Small intestine (tissue), 7 donors: ENCODE data around the gene FAP. TPM values are rescaled to one million over a fixed set of nuclear protein-coding genes. Genes with fewer than 3 reads are reported as not detected.

Experiments used
- DNase-seq, 2 donors: peaks; one replicate each; pipeline versions ENCODE4 v3.0.0 to v3.0.0-alpha.2; 2013
- FAIRE-seq: peaks from 2 replicates; lab custom pipeline; 2012; peaks lifted over from hg19 to GRCh38; lab: Jason Lieb, UNC
- H3K27ac ChIP-seq, 3 donors: one replicate each; pipeline ENCODE4 v1.5.1; 2013; ENCODE audit warnings: low read length in 2 of 3, mild to moderate bottlenecking in 2 of 3, control low read depth in 1 of 3, inconsistent platforms in 1 of 3, low read depth in 1 of 3, moderate library complexity in 1 of 3
- H3K27me3 ChIP-seq, 3 donors: one replicate each; pipeline ENCODE4 v1.6.1; 2013; ENCODE audit warnings: low read length in 3 of 3, inconsistent platforms in 1 of 3; ENCODE audit not compliant: control insufficient read depth in 3 of 3, insufficient read depth in 3 of 3
- H3K36me3 ChIP-seq, 3 donors: one replicate each; pipeline ENCODE4 v1.6.1; 2013; ENCODE audit warnings: low read length in 3 of 3, inconsistent platforms in 1 of 3, low read depth in 1 of 3, mild to moderate bottlenecking in 1 of 3, moderate library complexity in 1 of 3; ENCODE audit not compliant: control insufficient read depth in 3 of 3, insufficient read depth in 2 of 3
- H3K4me1 ChIP-seq, 3 donors: one replicate each; pipeline ENCODE4 v1.6.1; 2013; ENCODE audit warnings: low read length in 2 of 3, inconsistent platforms in 1 of 3, low read depth in 1 of 3, mild to moderate bottlenecking in 1 of 3, moderate library complexity in 1 of 3; ENCODE audit not compliant: control insufficient read depth in 3 of 3, insufficient read depth in 2 of 3
- H3K4me3 ChIP-seq, 3 donors: one replicate each; pipeline ENCODE4 v1.5.1; 2013; ENCODE audit warnings: low read length in 3 of 3, control low read depth in 1 of 3, inconsistent platforms in 1 of 3, low read depth in 1 of 3, mild to moderate bottlenecking in 1 of 3, moderate library complexity in 1 of 3
- H3K9me3 ChIP-seq, 2 donors: one replicate each; pipeline ENCODE4 v1.6.1; 2013; ENCODE audit warnings: low read depth in 1 of 2, low read length in 1 of 2; ENCODE audit not compliant: control insufficient read depth in 2 of 2, insufficient read depth in 1 of 2
- WGBS, 3 donors: extraction: QIAGEN DNeasy Blood & Tissue Kit; methylation state at CpG; one replicate each; pipeline ENCODE4 v1.1.7; 2013; 5-methylcytosine and 5-hydroxymethylcytosine counted together
- polyA plus RNA-seq, 4 donors: library from polyadenylated mRNA; stranded (reverse) in 3 of 4; unstranded in 1 of 4; fragments of 200-250 nt in 3 of 4; fragments of 120-200 nt in 1 of 4; gene quantifications; one replicate each; pipeline versions ENCODE4 v1.2.1 to v1.2.3, GENCODE V29; 2013
- donor health status: healthy with polysubstance abuse.
- donor health status: control.
- donor health status: control.
- donor health status: Bipolar disorder and iron deficiency.
- donor health status: healthy.

Gene FAP
- polyA plus RNA-seq, 4 donors, result 0.78 to 2.3 TPM; not detected in 2

GRCh38 chr2:162198239-162198638 lies 45.0 kb downstream of the FAP start:
- no peak for DNase-seq
- Histone ChIP-seq H3K36me3 (no peaks in the 10 kb centered on the region), H3K4me3 (no peak overlapping the region), H3K27me3 (peaks cover 0 to 8% (median 0%) of the 10 kb centered on the region in 3 donors), H3K9me3 (no peaks in the 10 kb centered on the region), H3K27ac (no peak overlapping the region), H3K4me1 (peaks cover 0 to 8% (median 0%) of the 10 kb centered on the region in 3 donors)
- WGBS, 3 donors, result 83 to 88% (median 86%) methylated on average over 9 of the region's 9 CpGs
- no peak for FAIRE-seq

DNA sequence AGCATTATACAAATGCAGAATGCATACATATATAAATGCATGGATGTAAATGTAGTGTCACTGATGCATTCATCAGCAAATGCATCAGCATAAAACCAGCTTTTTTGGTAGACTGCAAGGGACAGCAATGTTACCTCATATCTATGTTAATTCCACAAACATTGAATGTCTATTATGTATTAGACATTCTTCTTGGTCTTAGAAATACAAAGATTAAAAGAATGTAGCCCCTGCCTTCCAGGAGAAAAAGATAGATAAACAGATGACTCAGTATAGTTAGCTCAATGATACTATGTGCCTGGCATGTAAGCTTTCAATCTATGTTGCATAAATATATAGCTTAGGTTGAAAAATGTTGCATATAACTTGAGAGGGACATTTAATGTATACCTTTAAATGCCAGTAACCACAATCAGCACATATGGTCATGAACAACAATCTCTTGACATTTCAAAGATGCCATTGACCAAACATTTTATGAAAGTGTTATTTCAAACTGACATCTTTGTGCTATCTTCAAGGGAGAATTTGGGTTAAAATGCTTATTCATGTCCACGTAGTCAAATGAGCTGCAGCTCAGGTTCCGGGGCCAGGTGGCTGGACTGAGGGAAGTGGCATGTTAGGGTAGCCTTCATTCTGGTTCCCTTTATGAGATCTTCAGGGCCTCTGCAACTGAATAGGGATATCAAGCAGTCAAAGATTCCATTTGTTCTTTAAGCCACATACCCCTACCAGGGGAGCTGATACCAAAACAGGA lies 46.0 kb downstream of the FAP start:
- Histone ChIP-seq H3K9me3 (no peaks in the 10 kb centered on the region), H3K4me1 (peaks cover 0 to 8% (median 0%) of the 10 kb centered on the region in 3 donors), H3K27ac (no peak overlapping the region), H3K36me3 (no peaks in the 10 kb centered on the region), H3K27me3 (peaks cover 0 to 8% (median 0%) of the 10 kb centered on the region in 3 donors), H3K4me3 (no peak overlapping the region)
- FAIRE-seq (no peak), DNase-seq (no peak)
- WGBS, 3 donors, result 82 to 91% (median 85%) methylated on average over 2 of the region's 2 CpGs

DNA sequence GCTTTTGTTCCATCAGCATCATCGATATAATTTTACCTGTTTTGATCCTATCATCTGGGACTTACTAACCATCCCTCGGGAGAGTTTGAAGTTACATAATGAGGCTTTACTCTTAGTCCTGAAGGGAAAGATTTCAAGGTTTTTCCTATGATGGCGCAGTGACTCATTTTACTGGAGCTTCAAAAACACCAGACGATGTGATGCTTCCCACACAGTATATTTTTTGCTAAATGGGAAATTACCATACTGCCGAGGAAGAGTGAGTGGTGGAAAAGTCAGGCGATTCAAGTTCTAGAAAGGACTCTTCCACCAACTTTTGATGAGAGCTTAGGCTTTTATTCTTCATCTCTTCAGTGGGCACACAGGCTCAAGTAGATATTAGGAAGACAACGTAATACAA lies 46.6 kb downstream of the FAP start:
- H3K4me3 ChIP-seq, result no peak overlapping the region
- DNase-seq (no peak), FAIRE-seq (no peak)
- H3K9me3 ChIP-seq, result no peaks in the 10 kb centered on the region
- 82 to 91% (median 87%) methylated on average over 7 of the region's 7 CpGs for WGBS, 3 donors
- no peaks in the 10 kb centered on the region for H3K36me3 ChIP-seq
- H3K27me3 ChIP-seq, result peaks cover 0 to 8% (median 0%) of the 10 kb centered on the region in 3 donors
- no peak overlapping the region for H3K27ac ChIP-seq
- H3K4me1 ChIP-seq, result peaks cover 0 to 7% (median 0%) of the 10 kb centered on the region in 3 donors

DNA sequence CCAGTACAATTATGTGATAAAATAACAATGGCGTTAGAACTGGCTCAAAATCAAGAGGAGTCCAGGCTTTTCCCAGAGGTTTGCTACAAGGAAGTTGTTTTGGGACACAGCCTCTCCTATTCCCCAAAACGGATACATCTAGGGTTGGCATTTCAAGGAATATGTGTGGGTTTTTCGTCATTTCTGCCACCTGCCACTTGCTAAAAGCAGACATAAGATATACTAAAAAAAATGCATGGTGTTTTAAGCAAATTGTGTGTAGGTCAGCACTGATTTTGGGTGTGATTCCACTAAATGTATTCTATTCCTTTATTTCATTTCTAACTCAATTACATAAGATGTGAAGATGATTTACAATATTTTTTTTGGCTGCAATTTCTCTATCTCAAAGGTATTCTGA lies 54.8 kb downstream of the FAP start:
- DNase-seq, result no peak
- Histone ChIP-seq H3K4me3 (no peak overlapping the region), H3K4me1 (peaks cover 0 to 8% (median 0%) of the 10 kb centered on the region in 3 donors), H3K9me3 (no peaks in the 10 kb centered on the region), H3K27me3 (no peaks in the 10 kb centered on the region), H3K27ac (no peak overlapping the region), H3K36me3 (no peaks in the 10 kb centered on the region)
- WGBS, 3 donors, result 62 to 74% (median 69%) methylated on average over 3 of the region's 3 CpGs
- no peak for FAIRE-seq

GRCh38 chr2:162185541-162186232 lies 57.6 kb downstream of the FAP start:
- no peaks in the 10 kb centered on the region for H3K27me3 ChIP-seq
- DNase-seq (no peak), FAIRE-seq (no peak)
- H3K36me3 ChIP-seq, result no peaks in the 10 kb centered on the region
- peaks cover 0 to 18% (median 2%) of the 10 kb centered on the region in 3 donors for H3K4me1 ChIP-seq
- no peak overlapping the region for H3K27ac ChIP-seq
- H3K9me3 ChIP-seq, result no peaks in the 10 kb centered on the region
- H3K4me3 ChIP-seq, result no peak overlapping the region
- WGBS, 3 donors, result 34 to 60% (median 49%) methylated on average over 5 of the region's 5 CpGs

DNA sequence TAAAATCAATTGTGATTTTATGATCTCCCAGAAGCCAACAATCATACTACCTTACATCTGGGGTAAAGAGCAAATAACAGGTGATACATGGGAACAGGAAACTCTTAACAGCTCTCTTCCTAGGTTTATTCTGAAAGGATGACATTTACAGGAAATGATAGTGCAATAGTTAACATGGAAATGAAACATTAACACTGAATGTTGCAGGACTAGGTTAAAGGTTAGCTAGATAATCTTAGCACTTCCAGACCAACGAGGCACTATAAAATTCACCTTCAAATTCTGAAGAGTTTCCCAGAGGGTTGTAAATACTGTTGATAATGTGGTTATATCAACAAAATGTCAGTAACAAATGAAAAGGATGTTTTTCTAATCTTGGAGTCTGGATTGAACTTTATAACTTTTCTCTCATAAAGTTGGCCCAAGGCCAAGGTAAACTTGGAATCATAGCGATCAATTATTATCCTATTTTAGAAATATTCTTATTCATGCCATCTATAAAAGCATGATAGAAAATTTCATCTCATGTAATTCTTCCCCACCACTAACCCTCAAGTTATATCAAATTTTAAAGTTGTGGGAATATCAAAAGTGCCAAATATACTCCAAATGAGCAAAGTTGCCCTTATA lies 58.3 kb downstream of the FAP start:
- H3K4me1 ChIP-seq, result peaks cover 0 to 18% (median 2%) of the 10 kb centered on the region in 3 donors
- DNase-seq (peak; percentile 67 to 89), FAIRE-seq (no peak)
- no peak overlapping the region for H3K4me3 ChIP-seq
- WGBS, 3 donors, result 5 to 38% (median 26%) methylated on average over 2 of the region's 2 CpGs
- H3K9me3 ChIP-seq, result no peaks in the 10 kb centered on the region
- no peak overlapping the region for H3K27ac ChIP-seq
- H3K27me3 ChIP-seq, result no peaks in the 10 kb centered on the region
- no peaks in the 10 kb centered on the region for H3K36me3 ChIP-seq

DNA sequence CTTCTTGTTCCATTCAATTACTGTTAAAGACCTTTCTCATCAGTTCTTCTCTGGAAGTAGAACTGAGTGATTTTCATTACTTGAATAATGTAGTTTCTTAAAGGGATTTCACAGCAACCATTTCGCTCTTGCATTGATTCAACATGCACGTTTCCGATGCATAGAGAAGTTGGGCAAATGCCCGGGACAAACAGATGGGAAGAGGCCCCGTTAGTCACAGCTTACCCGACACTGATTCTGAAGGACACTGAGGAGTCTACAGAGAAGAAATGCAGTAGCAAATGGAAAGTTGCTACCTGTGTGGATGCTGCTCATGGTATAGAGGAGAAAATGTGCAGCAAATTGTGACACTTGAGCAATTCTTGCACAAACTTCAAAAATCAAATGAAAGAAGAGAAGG lies 58.9 kb downstream of the FAP start:
- 21 to 71% (median 49%) methylated on average over 6 of the region's 6 CpGs for WGBS, 3 donors
- peaks cover 0 to 18% (median 2%) of the 10 kb centered on the region in 3 donors for H3K4me1 ChIP-seq
- no peaks in the 10 kb centered on the region for H3K27me3 ChIP-seq
- H3K27ac ChIP-seq, result peak overlapping the region in 2 of 3 donors; percentile 48
- no peak for FAIRE-seq
- H3K9me3 ChIP-seq, result no peaks in the 10 kb centered on the region
- H3K36me3 ChIP-seq, result no peaks in the 10 kb centered on the region
- no peak for DNase-seq
- H3K4me3 ChIP-seq, result no peak overlapping the region

GRCh38 chr2:162182395-162182794 lies 60.9 kb downstream of the FAP start:
- no peaks in the 10 kb centered on the region for H3K9me3 ChIP-seq
- peaks cover 0 to 18% (median 2%) of the 10 kb centered on the region in 3 donors for H3K4me1 ChIP-seq
- no peaks in the 10 kb centered on the region for H3K36me3 ChIP-seq
- H3K27ac ChIP-seq, result no peak overlapping the region
- 90 to 98% (median 95%) methylated on average over 2 of the region's 2 CpGs for WGBS, 3 donors
- no peak for FAIRE-seq
- no peaks in the 10 kb centered on the region for H3K27me3 ChIP-seq
- no peak overlapping the region for H3K4me3 ChIP-seq
- no peak for DNase-seq
